K562 treated with DMSO at 1 percent for 48 hours (cell line): Measurements from ENCODE around the gene COPA. TPM values are rescaled to one million over a fixed set of nuclear protein-coding genes. Genes with fewer than 3 reads are reported as not detected.

Experiments
- total RNA-seq: library from RNA; unstranded; fragments of 300-600 nt; gene quantifications from 2 replicates; pipeline ENCODE4 v1.2.3, GENCODE V29; 2022; ENCODE audit warnings: low replicate concordance; ENCODE audit errors: extremely low read depth

The COPA gene
- 244 TPM in 1 of 2 replicates, not detected in the other for total RNA-seq

DNA sequence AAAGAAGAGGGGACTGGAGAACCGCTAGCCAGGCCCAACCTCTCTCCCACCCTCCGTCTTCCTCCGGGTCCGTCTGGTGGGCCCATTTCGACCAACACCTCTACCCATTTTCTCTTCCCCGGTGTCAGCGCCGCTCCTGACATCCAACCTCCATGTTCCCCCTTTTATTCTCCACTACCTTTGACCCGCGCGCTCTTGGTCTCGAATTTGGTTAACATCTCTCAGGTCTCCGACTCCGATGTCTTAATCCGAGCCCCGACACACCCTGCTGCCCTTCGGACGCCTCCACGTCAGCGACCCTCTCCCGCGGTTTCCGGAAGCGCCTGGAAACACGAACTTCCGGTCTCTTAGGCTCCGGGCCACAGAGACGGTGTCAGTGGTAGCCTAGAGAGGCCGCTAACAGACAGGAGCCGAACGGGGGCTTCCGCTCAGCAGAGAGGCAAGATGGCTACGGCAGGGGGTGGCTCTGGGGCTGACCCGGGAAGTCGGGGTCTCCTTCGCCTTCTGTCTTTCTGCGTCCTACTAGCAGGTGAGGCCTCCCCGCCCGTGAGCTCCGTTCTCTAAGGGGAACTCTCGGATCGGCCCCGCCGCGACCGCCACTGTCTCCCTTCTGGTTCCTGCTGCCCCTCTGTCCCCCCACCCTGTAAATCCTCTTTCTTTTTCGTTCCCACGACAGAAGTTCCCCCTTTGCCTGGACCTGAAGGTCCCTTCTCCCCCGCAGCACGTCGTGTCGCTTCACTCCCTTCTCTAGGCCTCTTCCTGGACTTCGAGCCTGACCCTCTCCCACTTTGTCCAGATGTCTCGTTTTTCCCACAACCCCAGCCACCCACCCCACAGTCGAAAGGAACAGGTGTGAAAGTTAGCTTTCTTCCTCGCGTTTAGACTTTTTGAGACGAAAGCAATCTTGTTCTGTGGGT is at the start of gene COPA, which contains the start of gene NCSTN:
COPA (minus strand) TSS at position 298 of the 917 bp plus-strand sequence; CDS start at position 218, 80 bp downstream.
NCSTN (plus strand) TSS at position 431 of the 917 bp plus-strand sequence; CDS start at position 445, 14 bp downstream.

GRCh38 chr1:160366731-160367515 is 23.9 kb upstream of the COPA start, which contains the start of gene NHLH1:
Gene NHLH1 (plus strand): TSS chr1:160367071. CDS start chr1:160370732, 3,661 bp downstream.

GRCh38 chr1:160284782-160285344 is 58.2 kb downstream of the COPA start, which contains the start of gene PEX19:
Gene PEX19 (minus strand): TSS chr1:160285133. CDS start chr1:160285124, 9 bp downstream.

DNA sequence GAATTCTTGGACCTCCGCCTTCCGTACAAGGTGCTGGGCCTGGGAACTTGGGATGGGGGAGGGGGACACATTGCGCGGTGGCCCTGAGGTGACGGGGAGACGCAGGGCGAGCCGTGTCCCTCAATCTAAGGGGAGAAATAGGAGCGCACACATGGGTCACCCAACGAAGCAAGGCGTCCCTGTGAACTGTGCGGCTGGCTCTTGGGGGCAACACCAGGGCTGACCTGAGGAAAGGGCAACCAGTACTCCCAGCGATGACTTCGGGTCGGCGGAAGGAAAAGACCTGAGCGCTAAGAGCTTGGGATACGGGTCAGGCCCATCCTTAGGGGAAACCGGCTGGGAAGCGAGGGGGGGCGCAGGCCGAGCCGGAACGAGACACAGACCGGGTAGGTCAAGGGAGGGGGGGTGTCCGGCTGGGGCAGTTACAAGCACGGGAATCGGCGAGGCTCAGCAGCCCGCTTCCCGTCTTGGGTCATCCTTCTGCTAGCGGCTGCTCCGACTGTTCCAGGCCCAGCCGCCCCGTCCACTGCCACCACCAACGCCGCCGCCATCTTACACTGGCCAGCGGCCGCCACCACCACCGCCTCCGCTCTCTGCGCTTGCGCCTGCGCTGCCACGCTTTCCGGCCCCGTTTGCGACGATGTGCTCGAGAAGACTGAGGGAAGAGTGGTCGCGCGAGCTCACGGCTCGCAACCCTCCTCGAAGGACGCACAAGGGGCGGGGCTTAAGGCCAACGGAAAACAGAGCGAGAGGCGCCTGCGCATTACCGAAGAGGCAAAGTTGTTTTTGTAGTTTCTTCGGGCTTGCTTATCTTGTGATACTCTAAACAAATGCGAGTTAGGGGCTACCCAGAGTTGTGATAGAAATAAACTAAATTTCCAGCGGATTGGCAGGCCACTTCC is 80.9 kb downstream of the COPA start, which contains the start of gene DCAF8:
DCAF8 (minus strand) TSS at position 657 of the 902 bp plus-strand sequence. CDS start 18,541 bp downstream, outside the sequence.

Other genes starting within 250 kb of the COPA start
- gene IGSF8, start 244.6 kb downstream of the COPA start, total RNA-seq: not detected in 2 replicates
- gene ATP1A2, start 227.5 kb downstream of the COPA start, total RNA-seq: not detected in 2 replicates
- not detected in 2 replicates for gene ATP1A4, start 191.6 kb downstream of the COPA start, total RNA-seq
- gene CASQ1, start 152.7 kb downstream of the COPA start, total RNA-seq: not detected in 2 replicates
- not detected in 2 replicates for gene PEA15, start 137.9 kb downstream of the COPA start, total RNA-seq
- gene DCAF8, start 80.7 kb downstream of the COPA start, total RNA-seq: not detected in 2 replicates
- gene PEX19, start 58.1 kb downstream of the COPA start, total RNA-seq: not detected in 2 replicates
- gene NCSTN, start 133 bp upstream of the COPA start, total RNA-seq: not detected in 2 replicates
- gene NHLH1, start 23.8 kb upstream of the COPA start, total RNA-seq: not detected in 2 replicates
- gene VANGL2, start 57.3 kb upstream of the COPA start, total RNA-seq: not detected in 2 replicates
- gene SLAMF6, start 180.0 kb upstream of the COPA start, total RNA-seq: not detected in 2 replicates
- gene CD84, start 236.2 kb upstream of the COPA start, total RNA-seq: not detected in 2 replicates